C1 segment of cervical spinal cord (tissue), 14 donors: Measurements from ENCODE around the gene ASCL4.
"Not testable (repeated sequence)": the region's sequence is repeated elsewhere in the genome, so short reads cannot be mapped to it uniquely, and the experiment has no call there.

Experiments used
- DNase-seq, 14 donors: peaks; one replicate each; lab custom pipeline; 2025; lab: John Stamatoyannopoulos, UW

ASCL4 gene, protein sequence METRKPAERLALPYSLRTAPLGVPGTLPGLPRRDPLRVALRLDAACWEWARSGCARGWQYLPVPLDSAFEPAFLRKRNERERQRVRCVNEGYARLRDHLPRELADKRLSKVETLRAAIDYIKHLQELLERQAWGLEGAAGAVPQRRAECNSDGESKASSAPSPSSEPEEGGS

DNA sequence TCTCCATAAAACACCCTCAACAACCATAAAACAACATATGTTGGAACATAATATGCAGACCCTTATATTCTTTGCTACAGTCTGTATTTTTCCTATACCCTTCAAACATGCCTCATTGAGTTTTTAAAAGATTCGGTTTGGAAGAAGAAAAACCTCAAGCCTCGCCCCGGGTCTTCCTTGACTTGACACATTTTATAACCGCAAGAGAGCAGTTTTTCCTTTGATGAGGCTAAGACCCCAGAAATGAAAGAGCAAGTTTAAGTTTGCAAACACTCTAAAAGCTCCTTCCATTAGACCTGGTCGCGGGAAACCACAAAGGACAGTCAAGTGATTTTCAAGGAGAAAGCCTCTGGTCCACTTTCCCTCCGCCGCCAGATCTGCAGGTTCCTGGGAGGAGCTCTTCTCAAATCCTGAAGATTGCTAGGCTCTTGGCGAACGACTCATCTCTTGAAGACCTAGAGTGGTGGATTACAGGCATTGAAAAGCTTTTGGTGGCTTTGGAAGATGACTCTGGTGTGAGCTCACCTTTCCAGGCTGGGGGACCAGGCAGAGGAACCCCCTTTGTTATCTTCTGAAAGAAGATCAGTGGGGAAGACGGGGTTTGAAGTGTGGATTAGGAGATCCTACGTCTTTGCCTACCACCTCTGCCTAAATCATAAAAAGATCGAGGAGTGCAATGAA, at the start of gene ASCL4:
Gene ASCL4 (plus strand): TSS at position 356 of the 681 bp plus-strand sequence. CDS start 515 bp downstream, outside the sequence.
- no peak for DNase-seq

DNA sequence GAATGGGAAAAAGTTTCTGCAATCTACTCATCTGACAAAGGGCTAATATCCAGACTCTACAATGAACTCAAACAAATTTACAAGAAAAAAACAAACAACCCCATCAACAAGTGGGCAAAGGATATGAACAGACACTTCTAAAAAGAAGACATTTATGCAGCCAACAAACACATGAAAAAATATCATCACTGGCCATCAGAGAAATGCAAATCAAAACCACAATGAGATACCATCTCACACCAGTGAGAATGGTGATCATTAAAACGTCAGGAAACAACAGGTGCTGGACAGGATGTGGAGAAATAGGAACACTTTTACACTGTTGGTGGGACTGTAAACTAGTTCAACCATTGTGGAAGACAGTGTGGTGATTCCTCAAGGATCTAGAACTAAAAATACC, 47.2 kb upstream of the ASCL4 start:
- not testable (repeated sequence) for DNase-seq

DNA sequence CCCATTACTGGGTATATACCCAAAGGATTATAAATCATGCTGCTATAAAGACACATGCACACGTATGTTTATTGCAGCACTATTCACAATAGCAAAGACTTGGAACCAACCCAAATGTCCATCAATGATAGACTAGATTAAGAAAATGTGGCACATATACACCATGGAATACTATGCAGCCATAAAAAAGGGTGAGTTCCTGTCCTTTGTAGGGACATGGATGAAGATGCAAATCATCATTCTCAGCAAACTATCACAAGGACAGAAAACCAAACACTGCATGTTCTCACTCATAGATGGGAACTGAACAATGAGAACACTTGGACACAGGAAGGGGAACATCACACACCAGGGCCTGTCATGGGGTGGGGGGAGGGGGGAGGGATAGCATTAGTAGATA, 46.8 kb upstream of the ASCL4 start:
- DNase-seq = not testable (repeated sequence)

DNA sequence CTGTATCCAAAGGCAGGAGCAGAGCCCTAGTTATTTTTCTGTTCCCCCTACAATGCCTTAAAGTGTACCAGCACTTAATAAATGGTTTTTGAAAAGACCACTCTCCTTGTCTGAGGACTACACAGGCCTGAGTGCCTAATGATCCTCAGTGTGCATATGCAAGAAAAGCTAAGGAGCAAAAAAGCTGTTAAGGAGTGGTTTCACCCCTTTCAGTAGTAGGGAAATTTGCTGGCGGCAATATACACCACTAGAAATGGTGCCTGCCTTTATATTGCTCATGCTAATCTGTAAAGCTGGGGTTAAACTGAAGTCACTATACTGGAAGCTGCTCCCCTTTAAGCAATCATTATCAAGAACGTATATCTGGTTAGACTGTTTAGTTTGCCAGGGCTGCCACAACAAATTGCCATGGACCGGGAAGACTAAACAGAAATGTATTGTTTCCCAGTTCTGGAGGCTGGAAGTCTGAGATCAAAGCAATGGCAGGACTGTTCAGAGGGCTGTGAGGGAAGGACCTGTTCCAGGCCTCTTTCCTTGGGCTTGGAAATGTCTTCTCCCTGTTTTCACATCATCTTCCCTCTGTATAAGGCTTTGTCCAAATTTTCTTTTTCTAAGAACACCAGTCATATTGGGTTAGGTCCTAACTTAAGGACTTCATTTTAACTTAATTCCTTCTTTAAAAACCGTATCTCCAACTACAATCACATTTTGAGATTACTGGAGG, 43.7 kb upstream of the ASCL4 start:
- no peak for DNase-seq

DNA sequence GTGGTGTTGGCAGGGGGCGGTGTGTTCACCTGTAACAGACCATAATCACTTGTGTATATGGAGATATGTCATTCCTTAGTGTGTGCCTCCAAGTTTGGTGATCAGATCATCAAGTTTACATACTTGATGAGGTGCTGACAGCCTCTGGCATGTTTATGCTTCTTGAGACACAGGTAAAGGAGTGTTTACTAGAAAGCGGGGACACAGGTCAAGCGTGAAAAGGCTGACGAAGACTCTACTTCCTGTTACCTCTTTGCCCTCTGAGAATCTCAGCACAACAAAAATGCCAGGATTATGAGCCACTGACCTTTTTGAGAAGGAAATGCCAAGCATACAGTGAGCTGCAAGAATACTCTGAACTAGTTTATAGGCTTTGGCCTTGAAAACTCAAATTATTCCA, 43.1 kb upstream of the ASCL4 start:
- DNase-seq = no peak

DNA sequence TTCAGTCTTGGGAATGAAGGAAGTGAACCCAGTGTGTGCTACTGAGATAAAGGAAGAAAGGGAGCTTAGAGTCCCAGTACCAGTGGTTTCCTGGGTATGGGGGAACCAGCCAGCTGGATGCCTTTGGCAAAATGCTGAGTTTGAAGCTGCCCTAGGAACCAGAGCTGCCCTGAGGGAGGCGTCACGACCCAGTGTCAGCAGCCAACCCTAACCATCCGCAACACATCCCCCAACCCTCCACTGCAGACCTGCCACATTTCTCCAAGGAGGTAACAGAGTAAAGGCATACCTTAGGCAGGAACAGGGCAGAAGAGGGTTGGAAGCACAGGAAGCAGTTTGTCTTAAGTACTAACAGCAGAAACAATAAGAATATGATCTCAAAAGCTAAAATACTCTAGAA, 42.1 kb upstream of the ASCL4 start:
- DNase-seq = no peak

DNA sequence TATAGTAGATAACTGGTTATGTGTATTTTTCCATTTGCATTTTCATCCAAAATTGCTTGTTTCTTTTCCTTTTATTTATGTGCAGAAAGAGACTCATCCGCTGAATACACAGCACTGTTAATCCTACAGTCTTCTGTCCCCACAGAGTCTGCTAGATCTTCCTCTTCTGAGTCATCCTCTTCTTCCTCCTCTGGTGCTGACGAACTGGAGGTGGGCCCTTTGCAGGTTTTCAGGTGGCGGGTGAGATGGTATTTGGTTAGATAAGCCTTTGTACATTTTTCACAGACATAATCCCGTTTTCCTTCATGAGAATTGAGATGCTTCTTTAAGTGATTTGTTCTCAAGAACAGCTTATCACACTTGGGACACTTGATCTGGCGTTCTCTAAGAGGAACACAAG, 40.4 kb upstream of the ASCL4 start:
- no peak for DNase-seq

DNA sequence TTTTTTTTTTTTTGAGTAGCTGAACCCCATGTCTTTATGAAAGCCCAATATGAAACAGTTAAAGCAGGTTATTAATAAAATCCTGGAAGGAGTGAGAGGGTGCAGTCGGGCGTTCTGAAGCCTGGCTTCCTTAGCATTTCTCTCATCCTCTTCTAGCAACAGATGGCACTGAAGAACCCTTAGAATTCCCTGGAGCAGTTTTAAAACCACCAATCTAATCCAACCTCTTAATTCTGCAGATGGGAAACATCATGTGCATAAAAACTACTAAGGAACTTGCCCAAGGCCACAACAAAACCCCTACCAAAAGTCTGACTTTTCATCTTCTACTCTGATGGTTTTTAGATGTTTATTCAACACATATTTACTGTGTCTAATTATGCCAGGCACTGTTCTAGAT, 38.7 kb upstream of the ASCL4 start:
- DNase-seq = no peak

DNA sequence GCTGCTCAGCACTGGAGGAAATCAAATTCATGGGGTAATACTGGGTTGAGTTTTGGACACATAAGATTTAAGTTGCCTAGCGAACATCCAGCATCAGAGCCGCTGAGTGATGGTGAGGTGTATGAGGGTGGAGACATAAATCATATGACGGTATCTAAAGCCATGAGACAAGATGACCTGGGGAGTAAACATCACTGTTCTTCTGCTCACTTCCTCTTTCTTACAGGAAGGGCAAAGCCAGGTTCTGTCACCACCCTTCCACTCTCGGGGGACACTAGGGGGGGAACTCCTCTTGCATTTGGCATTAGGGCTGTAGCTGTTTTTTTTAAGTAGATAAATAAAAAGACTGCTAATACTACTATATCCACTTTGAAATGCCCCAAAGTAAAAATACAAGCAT, 37.6 kb upstream of the ASCL4 start:
- DNase-seq = no peak

DNA sequence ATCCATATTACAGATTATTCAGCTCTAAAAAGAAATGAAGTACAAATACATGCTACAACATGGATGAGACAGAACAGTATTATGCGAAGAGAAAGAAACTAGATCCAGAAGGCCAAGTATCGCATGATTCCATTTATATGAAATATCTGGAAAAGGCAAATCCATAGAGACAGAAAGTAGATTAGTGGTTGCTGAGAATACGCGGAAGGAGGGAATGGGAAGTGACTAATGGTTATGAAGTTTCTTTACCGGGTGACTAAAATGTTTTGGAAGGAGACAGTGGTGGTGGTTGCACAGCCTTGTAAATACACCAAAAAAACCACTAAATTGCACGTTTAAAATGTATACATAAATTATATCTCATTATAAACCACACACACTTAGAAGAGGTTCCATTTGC, 26.0 kb upstream of the ASCL4 start:
- no peak for DNase-seq

DNA sequence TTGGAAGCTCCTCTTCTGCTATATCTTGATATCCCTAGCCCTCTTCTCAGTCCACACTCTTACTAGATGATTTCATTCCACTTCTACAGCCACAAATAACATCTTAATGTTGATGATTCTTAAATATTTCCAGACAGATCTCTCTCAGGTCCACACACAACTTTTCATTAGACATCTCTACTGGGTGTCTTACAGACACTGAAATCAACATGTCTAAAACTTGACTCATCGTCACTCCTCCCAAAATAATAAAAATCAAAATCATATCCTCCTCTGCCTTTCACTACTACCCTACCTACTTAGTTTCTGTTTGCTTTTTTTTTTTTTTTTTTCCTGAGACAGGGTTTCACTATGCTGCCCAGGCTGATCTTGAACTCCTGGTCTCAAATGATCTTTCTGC, 25.4 kb upstream of the ASCL4 start:
- no peak for DNase-seq

DNA sequence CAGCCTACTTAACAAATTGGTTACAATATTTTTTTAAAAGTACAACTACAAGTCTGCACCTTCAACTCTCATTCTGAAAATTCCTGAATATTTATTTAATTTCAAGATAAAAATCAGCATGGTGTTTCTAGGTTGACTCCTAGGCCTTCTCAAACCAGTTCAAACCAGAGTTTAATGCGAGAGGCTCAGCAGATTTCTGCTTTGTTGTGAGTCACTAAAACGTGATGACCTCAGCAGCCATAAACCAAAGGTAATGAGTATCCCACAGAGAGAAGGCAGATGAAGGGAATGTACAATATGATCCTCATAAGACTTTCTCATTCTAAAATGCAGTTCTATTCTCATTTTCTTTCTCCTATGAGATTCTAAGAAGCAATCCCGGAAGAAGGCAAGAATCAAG, 15.1 kb upstream of the ASCL4 start:
- no peak for DNase-seq

DNA sequence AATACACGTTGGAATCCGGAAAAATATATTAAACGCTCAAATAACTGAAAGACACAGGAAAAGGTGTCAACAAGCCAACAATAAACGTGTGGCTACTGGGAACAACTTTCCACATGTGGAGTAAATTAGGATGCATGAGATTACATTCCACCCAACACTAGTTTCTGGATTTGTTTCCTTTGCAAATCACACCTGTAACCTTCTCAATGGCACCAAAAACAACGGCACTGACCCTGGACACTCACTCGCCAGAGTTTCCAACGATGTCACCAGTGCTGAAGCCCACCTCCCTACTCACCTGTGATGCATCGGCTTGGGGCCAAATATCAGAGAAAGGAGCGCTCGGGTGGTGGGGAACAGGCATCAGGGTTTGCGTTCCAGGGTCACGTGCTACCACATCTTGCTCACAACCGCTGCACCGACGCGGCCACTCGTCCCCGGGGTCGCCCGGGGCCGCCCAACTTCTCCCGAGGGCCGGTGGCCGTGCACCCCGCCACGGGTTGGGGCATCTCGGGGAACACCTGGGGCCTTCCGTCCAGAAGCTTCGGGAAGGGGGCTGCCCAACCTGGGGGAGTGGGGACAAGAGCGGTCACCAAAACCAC, 14.2 kb upstream of the ASCL4 start:
- DNase-seq = peak in 6 of 14 donors; percentile 15 to 60 (median 36)

DNA sequence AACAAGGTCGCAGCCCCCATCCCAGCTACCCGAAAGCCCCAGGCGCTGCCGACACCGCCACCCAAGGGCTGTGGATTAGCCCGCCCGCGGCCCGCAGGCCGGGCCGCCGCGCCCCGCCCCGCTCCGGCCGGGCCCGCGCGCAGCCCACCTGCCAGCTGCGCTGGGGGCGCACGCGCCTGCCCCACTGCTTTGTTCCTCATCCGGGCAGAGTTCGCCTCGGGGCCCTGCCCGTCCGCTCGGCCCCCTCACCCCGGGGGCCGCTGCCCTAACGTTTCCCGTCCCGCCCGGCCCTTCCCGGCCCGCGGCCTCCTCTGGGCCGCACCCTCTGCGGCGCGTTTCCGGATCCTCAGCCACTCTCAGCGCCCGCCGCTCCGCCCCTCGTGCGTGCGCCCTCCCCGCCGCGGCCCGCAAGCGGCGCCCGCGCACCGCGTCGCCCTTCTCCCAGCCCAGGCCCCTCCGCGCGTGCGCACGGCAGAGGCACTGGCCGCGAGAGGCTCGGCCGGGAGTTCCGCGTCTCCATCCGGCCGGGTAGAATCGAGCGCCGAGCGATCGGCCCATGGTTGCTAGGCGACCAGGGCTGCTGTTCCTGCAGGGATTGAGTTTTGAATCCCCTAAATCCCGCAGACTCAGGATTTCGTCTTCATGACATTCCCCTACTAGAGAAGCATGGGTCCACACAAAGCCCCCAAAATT, 13.5 kb upstream of the ASCL4 start, which contains the start of gene PRDM4:
Gene PRDM4 (minus strand): TSS at position 329 of the 693 bp plus-strand sequence. CDS start 622 bp downstream, outside the sequence.
- DNase-seq = peak; percentile 31 to 96 (median 88)

DNA sequence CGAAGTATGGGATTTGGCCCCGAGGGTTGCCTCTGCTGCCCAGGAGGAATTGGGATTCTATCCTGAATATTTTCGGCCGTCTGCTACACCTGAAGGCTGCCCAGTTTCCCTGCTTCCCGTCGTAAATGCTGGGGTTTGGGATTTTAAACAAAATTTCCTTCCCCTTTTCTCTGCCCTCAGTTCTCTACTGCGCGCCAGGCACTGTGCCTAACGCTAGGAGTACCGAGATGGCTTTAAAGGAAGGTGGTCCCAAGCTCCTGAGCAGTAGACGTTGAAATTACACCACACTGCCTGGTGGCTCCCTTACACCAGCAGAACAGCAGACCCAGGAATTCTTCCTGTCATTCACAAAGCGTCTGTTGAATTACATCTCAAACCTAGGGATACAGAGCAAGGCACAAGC, 13.0 kb upstream of the ASCL4 start:
- no peak for DNase-seq

DNA sequence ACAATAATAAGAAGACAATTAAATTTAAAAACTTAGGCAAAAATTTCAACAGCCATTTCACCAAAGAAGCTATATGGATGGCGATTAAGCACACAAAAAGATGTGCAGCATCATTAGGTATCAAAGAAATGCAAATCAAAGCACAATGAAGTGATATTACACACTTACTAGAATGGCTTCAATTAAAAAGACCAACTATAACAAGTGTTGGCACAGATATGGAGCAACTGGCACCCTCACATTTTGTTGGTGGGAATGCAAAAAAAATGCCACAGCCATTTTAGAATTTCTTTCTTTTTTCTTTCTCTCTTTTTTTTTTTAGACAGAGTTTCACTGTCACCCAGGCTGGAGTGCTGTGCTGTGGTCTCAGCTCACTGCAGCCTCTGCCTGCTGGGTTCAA, 11.6 kb upstream of the ASCL4 start:
- no peak for DNase-seq

DNA sequence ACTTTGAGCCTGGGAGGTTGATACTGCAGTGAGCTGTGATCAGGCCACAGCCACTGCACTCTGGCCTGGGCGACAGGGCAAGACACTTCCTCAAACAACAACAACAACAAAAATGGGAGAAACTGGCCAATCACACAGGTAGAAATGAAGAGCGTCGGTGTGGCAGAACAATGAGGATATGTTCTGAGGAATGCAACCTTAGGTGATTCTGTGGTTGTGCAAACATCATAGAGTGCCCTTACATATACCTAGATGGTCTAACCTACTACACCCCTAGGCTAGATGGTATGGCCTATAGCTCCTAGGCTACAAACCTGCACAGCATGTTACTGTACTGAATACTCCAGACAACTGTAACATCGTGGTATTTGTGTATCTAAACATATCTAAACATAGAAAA, 9.9 kb upstream of the ASCL4 start:
- DNase-seq = no peak

DNA sequence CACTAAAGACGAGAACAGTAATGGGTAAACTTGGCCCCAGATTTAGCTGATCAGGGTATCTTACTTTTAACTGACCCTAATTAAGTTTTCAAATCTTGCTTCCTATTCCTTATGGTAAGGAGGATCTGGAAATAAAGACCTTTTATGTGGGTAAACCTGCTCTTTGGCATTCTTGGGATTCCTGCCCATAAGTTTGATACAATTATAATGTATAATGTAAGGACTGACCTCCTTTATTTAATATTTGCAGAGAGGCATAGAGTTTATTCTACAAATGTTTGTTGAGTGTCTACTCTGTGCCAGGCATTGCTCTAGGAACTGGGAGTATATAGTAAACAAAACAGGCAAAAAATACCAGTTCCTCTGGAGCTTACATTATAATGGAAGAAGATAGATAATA, 9.2 kb upstream of the ASCL4 start:
- DNase-seq = no peak

DNA sequence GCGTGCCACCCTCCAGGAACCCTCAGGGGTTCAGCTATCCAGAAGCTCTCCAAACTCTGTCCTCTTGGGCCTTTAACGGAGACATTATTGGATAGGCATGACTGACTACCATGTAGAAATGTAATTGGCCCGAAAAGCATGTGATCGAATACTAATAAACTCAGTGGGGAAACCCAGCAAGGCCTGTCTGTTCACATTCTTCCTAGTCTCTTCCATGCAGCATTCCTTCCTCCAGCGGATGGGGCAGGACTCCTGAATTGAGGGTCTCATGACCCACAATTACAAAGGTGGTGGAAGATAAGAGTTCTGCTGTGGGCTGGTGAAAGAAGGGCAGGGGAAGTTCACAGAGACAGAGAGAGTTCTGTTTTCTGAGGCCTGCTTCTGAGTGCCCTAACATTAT, 7.0 kb upstream of the ASCL4 start:
- no peak for DNase-seq

DNA sequence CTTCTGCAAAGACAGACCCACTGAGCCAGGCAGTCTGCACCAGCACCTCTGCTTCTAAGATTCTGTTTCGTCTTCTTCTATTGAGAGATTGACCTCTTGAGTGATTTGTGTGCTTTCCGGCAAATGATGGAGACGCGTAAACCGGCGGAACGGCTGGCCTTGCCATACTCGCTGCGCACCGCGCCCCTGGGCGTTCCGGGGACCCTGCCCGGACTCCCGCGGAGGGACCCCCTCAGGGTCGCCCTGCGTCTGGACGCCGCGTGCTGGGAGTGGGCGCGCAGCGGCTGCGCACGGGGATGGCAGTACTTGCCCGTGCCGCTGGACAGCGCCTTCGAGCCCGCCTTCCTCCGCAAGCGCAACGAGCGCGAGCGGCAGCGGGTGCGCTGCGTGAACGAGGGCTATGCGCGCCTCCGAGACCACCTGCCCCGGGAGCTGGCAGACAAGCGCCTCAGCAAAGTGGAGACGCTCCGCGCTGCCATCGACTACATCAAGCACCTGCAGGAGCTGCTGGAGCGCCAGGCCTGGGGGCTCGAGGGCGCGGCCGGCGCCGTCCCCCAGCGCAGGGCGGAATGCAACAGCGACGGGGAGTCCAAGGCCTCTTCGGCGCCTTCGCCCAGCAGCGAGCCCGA, 703 bp downstream of the ASCL4 start:
- peak in 1 of 14 donors; percentile 16 for DNase-seq

DNA sequence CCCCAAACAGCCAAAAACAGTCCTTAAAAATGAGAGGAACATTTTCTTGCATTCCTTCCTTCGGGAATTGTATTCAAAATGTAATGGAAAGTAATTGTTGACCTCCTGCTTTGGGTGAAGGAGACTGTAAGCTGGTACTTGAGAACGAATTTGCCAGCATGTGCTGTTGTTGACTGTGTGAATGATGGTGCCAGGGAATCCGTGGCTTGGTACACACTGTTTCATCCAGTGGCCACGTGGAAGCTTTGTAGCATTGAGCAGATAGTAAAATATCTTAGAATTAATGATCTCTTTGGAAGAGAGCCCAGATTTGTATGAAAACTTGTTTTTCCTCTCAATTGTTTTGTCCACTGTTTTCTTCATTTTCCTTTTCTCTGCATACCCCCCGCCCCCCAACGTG, 1.7 kb downstream of the ASCL4 start:
- DNase-seq = no peak
